HCT116 (cell line): Measurements from ENCODE around the gene HOXB3. TPM values are rescaled to one million over a fixed set of nuclear protein-coding genes. Genes with fewer than 3 reads are reported as not detected.

Experiments used
- ATAC-seq: fragments of 200-7000 bp; cut with Tn5 transposase; 2 replicates; pipeline ENCODE4 v1.9.1; 2020; ENCODE audit warnings: mild to moderate bottlenecking, moderate library complexity
- BruUV-seq: library from RNA; stranded (reverse); fragments of 400-500 nt; replicated peaks from 2 replicates; lab custom pipeline; 2021; lab: Mats Ljungman, UMichigan
- CTCF ChIA-PET: fragments of 300-600 bp; sonication (Branson Sonifier 250); formaldehyde crosslinking; loops from one replicate; lab custom pipeline; 2021; ENCODE audit warnings: antibody characterized with exemption; lab: Charles Lee
- POLR2A ChIA-PET: fragments of 300-600, 350-600 bp; sonication (Branson Sonifier 250); formaldehyde crosslinking; loops from one replicate; lab custom pipeline; 2021; ENCODE audit warnings: antibody characterized with exemption; lab: Charles Lee
- RAD21 ChIA-PET, 2 experiments: fragments of 300-600 bp; sonication (Branson Sonifier 250); formaldehyde crosslinking; loops; one replicate each; lab custom pipeline; 2023; ENCODE audit warnings: low total read pairs in 2 of 2; ENCODE audit not compliant: uncharacterized antibody in 2 of 2, unreplicated experiment in 2 of 2, low non-redundant PET in 1 of 2; lab: Charles Lee
- DNase-seq: peaks from one replicate; pipeline ENCODE4 v3.0.0-alpha.2; 2010; ENCODE audit warnings: low read depth, low spot score
- H2AFZ ChIP-seq: fragments of 200-600 bp; shearing (Covaris generic), sonication (generic); 2 replicates; pipeline ENCODE4 v1.6.1; 2017; ENCODE audit warnings: low read depth, mixed run types, mixed read lengths, antibody characterized with exemption, low read length; ENCODE audit not compliant: poor library complexity, severe bottlenecking
- H3K27ac ChIP-seq: 2 replicates; pipeline ENCODE4 v1.5.1; 2012; ENCODE audit warnings: low read depth, low read length
- H3K27me3 ChIP-seq: fragments of 200-600 bp; sonication (generic); 2 replicates; pipeline ENCODE4 v1.6.1; 2016; ENCODE audit warnings: mixed run types, low read length, mixed read lengths; ENCODE audit not compliant: insufficient read depth
- H3K36me3 ChIP-seq, 2 experiments: fragments of 200-500 bp in 1 of 2; fragments of 200-600 bp in 1 of 2; sonication (Bioruptor generic) in 1 of 2; sonication (generic) in 1 of 2; 2 replicates each; pipeline versions ENCODE4 v1.5.1 to v1.6.1; 2014 to 2016; ENCODE audit warnings: low read length in 2 of 2, inconsistent platforms in 1 of 2, mixed read lengths in 1 of 2, mixed run types in 1 of 2; ENCODE audit not compliant: insufficient read depth in 2 of 2, control insufficient read depth in 1 of 2
- H3K4me1 ChIP-seq, 2 experiments: fragments of 200-600 bp in 1 of 2; sonication (generic) in 1 of 2; 2 replicates each; pipeline versions ENCODE4 v1.5.1 to v1.6.1; 2012 to 2017; ENCODE audit warnings: low read length in 2 of 2, inconsistent platforms in 1 of 2, mild to moderate bottlenecking in 1 of 2, mixed read lengths in 1 of 2, mixed run types in 1 of 2, moderate library complexity in 1 of 2; ENCODE audit not compliant: insufficient read depth in 2 of 2, control insufficient read depth in 1 of 2
- H3K4me2 ChIP-seq: fragments of 200-600 bp; sonication (generic); 2 replicates; pipeline ENCODE4 v1.6.1; 2017; ENCODE audit warnings: mixed run types, low read length, mixed read lengths
- H3K4me3 ChIP-seq, 2 experiments: fragments of 200-600 bp in 1 of 2; sonication (generic) in 1 of 2; replicated peaks in 1 of 2; 2 replicates each; pipeline ENCODE4 v1.5.1; 2011 to 2016; ENCODE audit warnings: low read length in 2 of 2, control low read depth in 1 of 2, low read depth in 1 of 2, mild to moderate bottlenecking in 1 of 2, mixed read lengths in 1 of 2, mixed run types in 1 of 2
- H3K79me2 ChIP-seq: fragments of 200-600 bp; sonication (generic); 2 replicates; pipeline ENCODE4 v1.6.1; 2017; ENCODE audit warnings: mild to moderate bottlenecking, mixed run types, low read length, moderate library complexity, mixed read lengths; ENCODE audit not compliant: insufficient read depth
- H3K9ac ChIP-seq: fragments of 200-600 bp; sonication (generic); 2 replicates; pipeline ENCODE4 v1.6.1; 2016; ENCODE audit warnings: low read length, mixed read lengths
- H3K9me2 ChIP-seq: fragments of 200-600 bp; sonication (generic), shearing (Covaris generic); 2 replicates; pipeline ENCODE4 v1.6.1; 2017; ENCODE audit warnings: mixed run types, mild to moderate bottlenecking, moderate library complexity; ENCODE audit not compliant: insufficient read depth
- H3K9me3 ChIP-seq, 2 experiments: fragments of 200-500 bp in 1 of 2; fragments of 200-600 bp in 1 of 2; sonication (Bioruptor generic) in 1 of 2; sonication (generic) in 1 of 2; 2 replicates each; pipeline ENCODE4 v1.6.1; 2014 to 2017; ENCODE audit warnings: low read length in 2 of 2, mixed read lengths in 2 of 2, inconsistent platforms in 1 of 2, low read depth in 1 of 2, mild to moderate bottlenecking in 1 of 2, mixed run types in 1 of 2, moderate library complexity in 1 of 2; ENCODE audit not compliant: control insufficient read depth in 1 of 2, insufficient read depth in 1 of 2
- H4K20me1 ChIP-seq: fragments of 200-600 bp; sonication (generic), shearing (Covaris generic); 2 replicates; pipeline ENCODE4 v1.6.1; 2017; ENCODE audit warnings: mixed run types, mild to moderate bottlenecking, moderate library complexity; ENCODE audit not compliant: insufficient read depth
- CBX3 ChIP-seq: IDR thresholded peaks from 2 replicates; pipeline ENCODE4 v1.6.1; 2012; ENCODE audit warnings: low read depth
- EGR1 ChIP-seq: IDR thresholded peaks from 2 replicates; pipeline ENCODE4 v1.6.1; 2012; ENCODE audit warnings: low read depth
- ELF1 ChIP-seq: IDR thresholded peaks from 2 replicates; pipeline ENCODE4 v1.6.1; 2012; ENCODE audit warnings: low read depth, borderline replicate concordance
- JUND ChIP-seq: IDR thresholded peaks from 2 replicates; pipeline ENCODE4 v1.6.1; 2012
- POLR2AphosphoS5 ChIP-seq: IDR thresholded peaks from 2 replicates; pipeline ENCODE4 v1.6.1; 2011; ENCODE audit warnings: mild to moderate bottlenecking, low read depth, low read length, moderate library complexity
- RAD21 ChIP-seq: IDR thresholded peaks from 2 replicates; pipeline ENCODE4 v1.6.1; 2012; ENCODE audit warnings: low read depth, mild to moderate bottlenecking
- ZFX ChIP-seq: fragments of 450-650 bp; IDR thresholded peaks from 2 replicates; pipeline ENCODE4 v1.6.1; 2017
- ZNF274 ChIP-seq: fragments of 200-500 bp; sonication (Bioruptor generic); IDR thresholded peaks from 2 replicates; pipeline ENCODE4 v1.6.1; 2014; ENCODE audit warnings: mild to moderate bottlenecking, low read depth, low read length, inconsistent platforms
- intact Hi-C: fragments of 100-400 bp; cut with micrococcal nuclease; formaldehyde crosslinking; loops from 2 replicates; pipeline ENCODE4 v1.10.0; 2022
- total RNA-seq: library from RNA; stranded (reverse); gene quantifications from one replicate; pipeline ENCODE4 v1.2.1, GENCODE V29; 2021; ENCODE audit not compliant: unreplicated experiment
- TF ChIP-seq, protein P1 (sequence below): IDR thresholded peaks from 2 replicates; pipeline ENCODE4 v1.6.1; 2012
- TF ChIP-seq, protein P2 (sequence below), 3 experiments: fragments of 200-600 bp in 1 of 3; sonication (generic) in 1 of 3; IDR thresholded peaks in 2 of 3; conservative IDR thresholded peaks in 1 of 3; 2 replicates each; pipeline ENCODE4 v1.5.1; 2012 to 2017; ENCODE audit warnings: low read depth in 2 of 3, low read length in 2 of 3, antibody characterized with exemption in 1 of 3, borderline replicate concordance in 1 of 3, control low read depth in 1 of 3, mild to moderate bottlenecking in 1 of 3, mixed read lengths in 1 of 3, mixed run types in 1 of 3, moderate library complexity in 1 of 3; ENCODE audit not compliant: insufficient read depth in 1 of 3
- TF ChIP-seq, protein P3 (sequence below): IDR thresholded peaks from 2 replicates; pipeline ENCODE4 v1.6.1; 2012

Gene HOXB3
- total RNA-seq, 1 experiment from 2014 or later, result 19.8 TPM

- H3K79me2 ChIP-seq, result no peaks in the 10 kb centered on the region
- peaks cover 0 to 10% of the 10 kb centered on the region in 2 experiments; a peak in 2 of 4 replicates for H3K4me1 ChIP-seq
- DNase-seq (no peak), ATAC-seq (peak; percentile 75)
- no peaks in the 10 kb centered on the region for H4K20me1 ChIP-seq
- ChIA-PET RAD21 (no interaction called here), CTCF (no interaction called here), POLR2A (no interaction called here)
- no peaks in the 10 kb centered on the region for H3K9me2 ChIP-seq
- H3K4me2 ChIP-seq, result peak overlapping the region; percentile 69
- peak overlapping the region; percentile 63 for H3K9ac ChIP-seq
- no peak overlapping the region for H2AFZ ChIP-seq
- no peaks in the 10 kb centered on the region for H3K27me3 ChIP-seq
- no peaks in the 10 kb centered on the region for H3K9me3 ChIP-seq
- peak overlapping the region; percentile 51 for H3K27ac ChIP-seq
- no peaks in the 10 kb centered on the region for H3K36me3 ChIP-seq
- BruUV-seq, result no TSS peak
- intact Hi-C loops, result no loop called here
- TF ChIP-seq, protein P1, sequence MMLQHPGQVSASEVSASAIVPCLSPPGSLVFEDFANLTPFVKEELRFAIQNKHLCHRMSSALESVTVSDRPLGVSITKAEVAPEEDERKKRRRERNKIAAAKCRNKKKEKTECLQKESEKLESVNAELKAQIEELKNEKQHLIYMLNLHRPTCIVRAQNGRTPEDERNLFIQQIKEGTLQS, result no peak
- TF ChIP-seq ELF1 (no peak), ZFX (peak; percentile 51; the same call in 1 of the 2 replicates), EGR1 (no peak), ZNF274 (no peak), POLR2AphosphoS5 (peak; percentile 67), CBX3 (no peak), JUND (no peak), RAD21 (no peak)
- TF ChIP-seq, protein P2, sequence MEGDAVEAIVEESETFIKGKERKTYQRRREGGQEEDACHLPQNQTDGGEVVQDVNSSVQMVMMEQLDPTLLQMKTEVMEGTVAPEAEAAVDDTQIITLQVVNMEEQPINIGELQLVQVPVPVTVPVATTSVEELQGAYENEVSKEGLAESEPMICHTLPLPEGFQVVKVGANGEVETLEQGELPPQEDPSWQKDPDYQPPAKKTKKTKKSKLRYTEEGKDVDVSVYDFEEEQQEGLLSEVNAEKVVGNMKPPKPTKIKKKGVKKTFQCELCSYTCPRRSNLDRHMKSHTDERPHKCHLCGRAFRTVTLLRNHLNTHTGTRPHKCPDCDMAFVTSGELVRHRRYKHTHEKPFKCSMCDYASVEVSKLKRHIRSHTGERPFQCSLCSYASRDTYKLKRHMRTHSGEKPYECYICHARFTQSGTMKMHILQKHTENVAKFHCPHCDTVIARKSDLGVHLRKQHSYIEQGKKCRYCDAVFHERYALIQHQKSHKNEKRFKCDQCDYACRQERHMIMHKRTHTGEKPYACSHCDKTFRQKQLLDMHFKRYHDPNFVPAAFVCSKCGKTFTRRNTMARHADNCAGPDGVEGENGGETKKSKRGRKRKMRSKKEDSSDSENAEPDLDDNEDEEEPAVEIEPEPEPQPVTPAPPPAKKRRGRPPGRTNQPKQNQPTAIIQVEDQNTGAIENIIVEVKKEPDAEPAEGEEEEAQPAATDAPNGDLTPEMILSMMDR (IDR thresholded peaks at IDR 0.05 in 2 of 3, conservative IDR thresholded peaks at IDR 0.05 in 1 of 3; ENCODE audit: borderline replicate concordance in 1 of 3, insufficient read depth in 1 of 3, low read depth in 2 of 3, low read length in 2 of 3), result 0 out of 6 replicates have a peak, but pooled peaks of 1 of the 3 experiments have one; percentile 21
- TF ChIP-seq, protein P3, sequence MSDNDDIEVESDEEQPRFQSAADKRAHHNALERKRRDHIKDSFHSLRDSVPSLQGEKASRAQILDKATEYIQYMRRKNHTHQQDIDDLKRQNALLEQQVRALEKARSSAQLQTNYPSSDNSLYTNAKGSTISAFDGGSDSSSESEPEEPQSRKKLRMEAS, result no peak
- H3K4me3 ChIP-seq, result peak overlapping the region; percentile 49 to 59
These were observed 46.8 kb downstream of the HOXB3 start for GRCh38 chr17:48543107-48543853.
